Measurements from ENCODE around the gene CAP2.

- TF ChIP-seq CTCF (IDR thresholded peaks at IDR 0.05) (no peak), POLR2A (IDR thresholded peaks at IDR 0.05) (no peak), EP300 (IDR thresholded peaks at IDR 0.05) (no peak)
Measured at GRCh38 chr6:17470938-17471327, 77.5 kb downstream of the CAP2 start.
